GM18519 (cell line): ENCODE data around the gene ARRB2.
"Not testable (repeated sequence)": the region's sequence is repeated elsewhere in the genome, so short reads cannot be mapped to it uniquely, and the experiment has no call there.

Experiments
- ATAC-seq: cut with Tn5 transposase; IDR thresholded peaks from one replicate; pipeline ENCODE4 v1.9.1; 2021; ENCODE audit warnings: mild to moderate bottlenecking, moderate library complexity; ENCODE audit not compliant: unreplicated experiment, low FRiP score

The ARRB2 gene

DNA sequence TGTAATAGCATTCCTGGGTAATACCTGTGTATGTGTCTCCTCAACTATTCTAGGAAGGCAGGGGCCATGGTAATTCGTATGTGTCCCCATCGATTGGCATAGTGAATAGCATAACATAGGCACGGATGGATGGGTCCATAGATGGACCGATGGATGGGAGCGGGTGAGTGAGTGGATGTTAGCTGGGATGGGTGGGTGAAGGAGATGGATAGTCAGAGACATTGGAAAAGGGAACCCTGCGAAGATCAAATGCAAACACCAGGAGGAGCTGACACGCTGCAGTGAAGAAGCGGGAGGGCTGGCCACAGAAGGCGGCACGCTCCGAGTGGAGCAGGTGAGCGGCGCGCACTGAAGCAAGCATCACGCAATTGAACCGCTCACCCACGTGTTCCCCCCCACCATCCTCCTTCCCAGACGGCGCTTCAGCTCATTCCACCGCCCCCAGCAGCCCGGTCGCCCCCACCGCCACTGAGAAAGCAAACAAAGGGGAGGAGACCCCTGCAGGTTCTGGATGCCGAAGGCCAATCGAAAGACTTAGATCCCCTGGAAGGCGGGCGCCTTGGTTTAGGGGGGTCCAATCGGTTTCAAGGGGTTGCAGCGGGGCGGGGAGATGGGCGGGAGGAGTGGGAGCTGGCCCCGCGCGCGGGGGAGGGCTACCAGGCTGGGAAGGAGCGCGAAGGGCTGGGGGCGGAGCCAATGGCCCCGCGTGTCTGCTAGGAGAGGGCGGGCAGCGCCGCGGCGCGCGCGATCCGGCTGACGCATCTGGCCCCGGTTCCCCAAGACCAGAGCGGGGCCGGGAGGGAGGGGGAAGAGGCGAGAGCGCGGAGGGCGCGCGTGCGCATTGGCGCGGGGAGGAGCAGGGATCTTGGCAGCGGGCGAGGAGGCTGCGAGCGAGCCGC is at the start of gene ARRB2:
TSS of gene ARRB2 (plus strand) at position 839 of the 899 bp plus-strand sequence. CDS start 90 bp downstream, outside the sequence.
- ATAC-seq, result peak; percentile 71

DNA sequence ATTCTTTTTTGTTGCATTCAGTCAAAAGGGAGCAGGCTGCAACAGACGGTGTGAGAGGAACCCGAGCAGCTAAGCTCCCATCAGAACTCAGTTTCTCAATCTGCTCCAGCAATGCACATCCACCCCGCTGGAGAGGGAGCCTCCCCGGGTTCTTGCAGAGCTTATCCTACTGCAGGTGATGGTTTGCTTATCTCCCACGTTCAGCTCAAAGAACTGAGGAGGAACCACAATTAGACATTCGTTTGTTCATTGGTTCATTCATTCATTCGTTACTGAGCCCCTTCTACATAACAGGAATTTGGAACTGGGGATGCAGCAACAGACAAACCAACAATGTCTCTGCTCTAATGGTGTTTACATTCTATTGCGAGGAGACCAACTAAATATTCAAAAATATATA is 46.7 kb upstream of the ARRB2 start:
- ATAC-seq, result no peak

DNA sequence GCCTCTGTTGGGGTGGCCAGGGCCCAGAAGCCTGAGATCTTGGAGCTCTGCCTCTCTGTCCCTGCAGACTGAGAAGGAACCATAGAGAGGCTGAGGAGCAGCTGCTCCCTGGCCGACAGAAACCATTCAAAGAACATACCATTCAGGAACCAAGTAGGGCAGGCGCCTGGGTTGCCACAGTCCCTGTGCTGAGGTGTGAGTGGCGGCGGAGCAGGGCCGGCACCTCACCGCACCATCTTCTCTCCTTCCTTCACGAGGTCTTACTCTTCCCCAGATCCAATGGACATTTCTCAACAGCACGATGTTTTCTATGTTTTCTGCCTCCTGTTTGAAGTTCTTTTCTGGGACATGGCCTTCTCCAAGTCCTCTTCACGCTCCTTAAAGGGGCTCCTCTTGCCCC is 46.2 kb upstream of the ARRB2 start:
- ATAC-seq, result no peak

DNA sequence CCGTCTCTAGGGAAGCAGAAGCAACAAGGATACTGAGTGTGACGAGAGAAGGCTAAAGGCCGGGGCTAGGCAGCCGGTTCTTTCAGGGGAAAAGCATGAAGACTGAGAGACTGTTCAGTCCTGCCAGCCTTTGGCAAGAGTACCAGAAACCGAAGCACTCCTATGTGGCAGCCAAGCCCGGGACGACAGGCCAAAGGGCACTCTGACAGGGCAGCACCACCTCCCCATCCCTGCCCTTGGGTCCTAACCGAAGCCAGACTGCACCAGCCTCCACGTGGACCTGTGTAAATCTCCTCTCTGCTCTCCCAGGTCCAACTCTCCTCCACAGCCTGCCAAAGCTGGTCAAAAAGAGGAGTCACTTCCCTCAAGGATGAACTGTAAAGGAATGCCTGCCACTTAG is 45.4 kb upstream of the ARRB2 start:
- no peak for ATAC-seq

DNA sequence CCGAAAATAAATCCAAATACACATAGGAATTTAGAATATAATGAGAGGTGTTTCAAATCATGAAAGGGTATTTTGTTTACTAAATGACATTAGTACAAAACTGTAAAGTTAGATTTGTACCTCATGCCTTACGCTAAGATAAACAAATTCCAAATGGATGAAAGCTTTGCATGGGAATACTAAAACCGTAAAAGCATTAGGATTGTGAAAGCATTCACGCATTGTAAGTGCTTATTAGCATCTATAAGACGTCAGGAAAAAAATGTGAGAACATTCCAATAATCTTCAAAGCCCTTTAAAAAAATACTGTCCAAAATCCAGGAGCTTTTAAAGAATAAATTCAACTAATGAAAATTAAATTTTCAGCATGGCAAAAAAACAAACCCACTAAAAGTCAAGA is 44.1 kb upstream of the ARRB2 start:
- ATAC-seq, result no peak

DNA sequence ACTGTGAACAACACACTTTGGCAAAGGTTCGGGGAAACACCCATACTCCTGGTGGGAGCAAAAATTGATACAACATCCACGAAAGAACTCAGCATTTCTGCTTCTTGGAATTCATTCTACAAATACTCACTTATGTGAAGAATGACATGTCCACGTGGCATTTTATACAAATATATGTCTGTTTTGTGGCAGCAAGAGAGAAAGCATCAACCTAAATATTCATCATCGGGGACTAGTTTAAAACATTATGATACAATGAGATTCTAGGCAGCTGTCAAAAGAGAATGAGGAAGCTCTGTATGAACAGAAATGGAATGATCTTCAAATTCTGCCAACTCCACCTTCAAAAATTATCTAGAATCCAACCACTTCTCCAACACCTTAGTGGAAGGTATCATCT is 43.3 kb upstream of the ARRB2 start:
- ATAC-seq, result no peak

DNA sequence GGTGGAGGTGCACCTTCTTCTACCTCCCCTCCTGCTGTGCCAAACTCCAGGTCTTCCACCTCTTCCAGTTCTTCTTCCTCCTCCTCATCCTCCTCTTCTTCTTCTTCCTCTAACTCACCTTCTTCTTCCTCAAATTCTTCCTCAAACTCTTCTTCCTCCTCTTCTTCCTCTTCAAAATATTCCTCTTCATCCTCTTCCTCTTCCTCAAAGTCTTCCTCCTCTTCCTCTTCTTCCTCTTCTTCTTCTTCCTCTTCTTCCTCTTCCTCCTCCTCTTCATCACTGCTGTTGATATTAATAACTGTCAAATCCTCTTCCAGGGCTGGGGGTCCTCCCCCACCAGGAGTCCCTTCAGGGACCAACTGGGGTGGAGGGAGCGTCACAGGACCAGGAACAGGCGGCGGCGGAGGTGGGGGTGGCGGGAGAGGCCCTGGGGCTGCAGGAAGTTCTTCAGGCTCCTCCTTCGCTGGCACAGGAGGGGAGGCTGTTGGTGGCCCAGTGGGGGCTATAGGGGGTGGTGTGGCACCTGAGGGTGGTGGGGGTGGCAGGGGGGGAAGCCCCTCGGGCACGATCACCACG is 38.3 kb upstream of the ARRB2 start:
- no peak for ATAC-seq

DNA sequence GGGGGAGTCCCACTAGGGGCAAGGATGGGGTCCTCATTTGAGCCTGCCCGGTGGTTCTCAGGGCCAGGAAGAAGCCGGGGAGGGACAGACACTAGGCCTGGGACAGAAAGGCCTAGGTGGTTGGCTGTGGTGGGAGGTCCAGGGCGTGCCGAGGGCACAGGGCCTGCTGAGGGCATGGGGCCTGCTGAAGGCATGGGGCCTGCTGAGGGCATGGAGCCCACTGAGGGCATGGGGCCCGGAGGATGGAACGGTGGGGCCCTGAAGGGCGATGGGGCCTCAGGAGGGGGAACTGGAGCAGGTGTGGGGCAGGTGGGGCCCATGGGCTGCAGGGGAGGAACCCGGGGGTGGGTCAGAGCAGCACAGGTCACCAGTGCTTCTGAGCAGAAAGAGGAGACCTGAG is 37.7 kb upstream of the ARRB2 start:
- no peak for ATAC-seq

DNA sequence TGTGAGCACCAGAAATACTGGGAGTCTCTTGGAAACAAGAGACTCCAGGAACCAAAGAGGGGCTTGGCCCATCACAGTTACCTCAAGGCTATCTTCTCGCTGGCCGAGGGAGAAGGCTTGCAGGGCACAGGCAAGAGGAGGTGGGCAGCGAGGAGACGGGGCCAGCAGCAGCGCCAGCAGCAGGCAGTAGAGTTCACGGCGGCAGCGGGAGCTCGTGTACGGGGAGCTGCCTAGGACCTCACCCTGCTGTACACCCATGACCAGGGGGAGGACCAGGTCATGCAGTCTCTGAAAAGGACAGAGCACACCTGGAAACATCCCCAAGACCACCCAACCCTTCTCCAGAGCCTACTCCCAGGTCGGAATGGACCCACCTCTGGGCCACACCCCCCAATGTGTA is 37.3 kb upstream of the ARRB2 start:
- ATAC-seq, result no peak

DNA sequence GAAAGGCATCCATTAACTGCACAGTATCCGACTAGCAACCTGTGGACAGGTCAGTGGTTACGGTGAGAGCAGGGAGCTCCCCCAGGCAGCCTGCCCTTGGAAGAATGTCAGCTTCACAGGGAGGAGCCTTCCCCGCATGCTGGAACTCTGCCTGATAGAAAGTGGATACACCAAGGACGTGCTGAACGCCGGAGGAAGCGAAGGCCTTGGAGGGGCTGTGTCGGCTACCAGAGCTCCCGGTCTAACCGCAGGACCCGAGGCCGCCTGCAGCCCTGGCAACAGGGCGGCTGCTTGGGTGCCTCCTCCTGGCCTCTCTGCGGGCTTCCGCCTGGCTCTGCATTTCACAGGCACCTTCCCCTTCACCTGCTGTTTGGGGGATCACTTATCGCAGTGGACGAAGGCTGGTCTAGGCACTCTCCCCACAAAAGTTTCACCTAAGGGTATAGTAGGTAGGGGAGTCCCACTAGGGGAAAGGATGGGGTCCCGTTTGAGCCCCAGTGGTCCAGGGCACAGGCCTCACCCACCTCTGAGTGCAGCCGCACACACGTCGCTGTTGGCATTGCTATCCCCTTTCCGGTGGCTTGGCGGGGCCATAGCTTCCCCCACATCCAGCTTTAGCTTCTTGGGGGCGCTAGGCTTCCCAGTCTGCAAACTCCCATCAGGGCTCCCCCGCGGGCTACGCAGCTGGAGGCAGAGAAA is 36.3 kb upstream of the ARRB2 start:
- no peak for ATAC-seq

DNA sequence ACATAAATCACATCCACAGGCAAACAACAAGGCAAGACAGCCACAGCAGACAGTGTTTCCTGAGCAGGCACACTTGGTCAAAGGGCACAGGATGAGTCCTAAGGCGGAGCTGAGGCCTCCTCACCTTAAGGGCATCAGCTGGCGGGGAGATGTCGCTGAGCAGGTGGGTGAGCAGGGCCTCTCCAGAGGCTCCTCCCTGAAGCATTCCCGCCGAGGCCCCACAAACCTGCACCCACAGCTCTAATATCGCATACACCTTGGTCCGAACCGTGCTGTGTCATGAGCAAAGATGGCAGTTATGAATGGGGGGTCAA is 35.8 kb upstream of the ARRB2 start:
- ATAC-seq, result no peak

DNA sequence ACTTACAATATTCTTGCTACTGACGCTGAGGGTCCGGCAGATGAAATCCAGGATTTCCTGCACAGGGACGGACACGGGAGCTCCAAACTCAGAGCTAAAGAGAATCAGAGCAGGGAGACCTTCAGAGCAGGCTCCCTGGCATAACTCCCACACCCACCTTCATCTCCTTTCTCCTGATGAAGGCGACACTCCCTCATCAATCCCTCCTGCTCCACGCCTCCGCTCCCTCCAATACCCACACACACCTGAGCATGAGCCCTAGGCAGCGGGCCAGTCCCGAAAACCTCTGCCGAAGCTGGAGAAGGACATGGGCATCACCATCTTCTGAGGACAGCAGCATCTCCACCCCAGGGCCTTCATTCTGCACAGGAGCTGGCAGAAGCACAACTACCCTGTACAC is 34.6 kb upstream of the ARRB2 start:
- ATAC-seq, result no peak

DNA sequence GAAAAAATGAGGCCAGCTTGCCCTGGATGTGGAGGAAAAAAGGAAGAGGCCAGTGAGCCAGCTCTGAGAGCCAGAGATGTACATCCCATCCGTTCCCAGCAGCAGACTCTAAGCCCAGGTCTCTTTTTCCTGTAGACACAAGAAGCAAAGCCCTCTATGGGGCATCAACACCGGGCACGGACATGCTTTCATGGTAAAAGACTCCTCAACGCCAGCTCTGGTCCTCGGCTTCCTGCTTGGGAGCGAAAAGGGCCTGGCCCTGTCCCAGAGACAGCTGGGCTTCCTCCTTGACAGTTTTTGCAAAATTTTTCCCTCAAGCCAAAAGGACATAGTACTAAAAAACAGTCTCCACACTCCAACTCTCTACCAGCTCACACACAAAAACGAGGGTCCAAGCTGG is 33.6 kb upstream of the ARRB2 start:
- ATAC-seq, result no peak

DNA sequence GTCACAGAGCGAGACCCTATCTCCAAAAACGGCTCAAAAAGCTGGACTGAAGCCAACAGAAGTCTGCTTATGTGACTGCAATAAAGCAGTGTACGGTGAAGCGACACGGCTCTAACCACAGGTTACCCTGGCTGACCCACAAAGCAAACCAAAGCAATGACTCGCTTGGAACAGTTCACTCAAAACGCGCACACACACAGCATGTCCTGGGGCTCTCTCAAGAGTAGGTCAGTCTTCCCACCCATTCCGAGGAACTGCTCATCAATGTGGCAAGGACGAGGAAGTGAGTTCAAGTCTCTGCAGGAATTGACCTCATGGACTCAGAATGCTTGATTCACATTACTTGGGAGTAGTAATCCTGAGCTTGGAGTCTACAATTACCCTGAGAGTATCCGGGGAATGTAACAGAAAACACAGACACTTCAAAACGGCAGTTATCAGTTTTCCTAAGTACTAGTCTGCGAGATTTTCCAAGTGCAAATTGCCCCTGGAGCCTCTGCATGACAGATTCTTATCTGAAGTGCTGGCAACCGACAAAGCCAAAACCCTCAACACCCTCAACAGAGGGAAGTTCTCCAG is 31.9 kb upstream of the ARRB2 start:
- no peak for ATAC-seq

DNA sequence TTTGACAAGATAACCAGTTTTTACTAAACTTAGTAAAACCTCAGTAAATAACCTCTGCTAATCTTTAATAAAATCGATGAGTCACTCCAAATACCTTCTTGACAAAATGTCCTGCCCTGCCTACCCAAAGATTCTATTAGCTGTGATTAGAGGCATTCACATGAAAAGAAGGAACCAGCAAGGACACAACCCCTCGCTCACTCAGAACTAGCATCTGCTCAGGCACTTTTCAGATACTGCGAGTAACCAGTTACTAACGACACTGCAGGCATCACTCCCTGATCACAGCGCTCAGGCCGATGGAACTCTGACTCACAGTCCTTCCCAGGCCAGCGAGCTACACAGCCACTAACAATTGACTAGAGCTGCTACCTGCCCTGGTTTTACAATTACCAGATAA is 30.8 kb upstream of the ARRB2 start:
- ATAC-seq, result no peak

DNA sequence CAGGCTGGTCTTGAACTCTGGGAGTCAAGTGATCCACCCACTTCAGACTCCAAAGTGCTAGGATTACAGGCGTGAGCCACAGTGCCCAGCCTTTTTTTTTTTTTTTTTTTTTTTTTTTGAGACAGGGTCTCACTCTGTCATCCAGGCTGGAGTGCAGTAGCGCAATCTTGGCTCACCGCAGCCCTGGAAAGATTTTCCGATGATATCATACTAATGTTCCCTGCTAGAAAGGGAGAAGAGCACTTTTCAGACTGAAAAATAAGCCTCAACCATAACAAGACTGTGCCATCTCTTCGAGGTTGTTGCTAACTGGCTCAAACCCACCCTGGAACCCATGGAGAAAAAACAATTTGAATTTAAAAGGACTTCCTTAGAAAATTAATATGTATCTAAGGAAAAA is 26.7 kb upstream of the ARRB2 start:
- ATAC-seq, result not testable (repeated sequence)

DNA sequence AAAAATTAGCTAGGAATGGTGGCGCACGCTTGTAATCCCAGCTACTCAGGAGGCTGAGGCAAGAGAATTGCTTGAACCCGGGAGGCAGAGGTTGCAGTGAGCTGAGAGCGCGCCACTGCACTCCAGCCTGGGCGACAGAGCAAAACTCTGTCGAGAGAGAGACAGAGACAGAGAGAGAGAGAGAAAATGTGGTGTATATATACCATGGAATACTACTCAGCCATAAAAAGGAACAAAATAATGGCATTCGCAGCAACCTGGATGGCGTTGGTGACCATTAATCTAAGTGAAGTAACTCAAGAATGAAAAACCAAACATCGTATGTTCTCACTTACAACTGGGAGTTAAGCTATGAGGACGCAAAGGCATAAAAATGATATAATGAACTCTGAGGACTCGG is 20.6 kb upstream of the ARRB2 start:
- ATAC-seq, result not testable (repeated sequence)

DNA sequence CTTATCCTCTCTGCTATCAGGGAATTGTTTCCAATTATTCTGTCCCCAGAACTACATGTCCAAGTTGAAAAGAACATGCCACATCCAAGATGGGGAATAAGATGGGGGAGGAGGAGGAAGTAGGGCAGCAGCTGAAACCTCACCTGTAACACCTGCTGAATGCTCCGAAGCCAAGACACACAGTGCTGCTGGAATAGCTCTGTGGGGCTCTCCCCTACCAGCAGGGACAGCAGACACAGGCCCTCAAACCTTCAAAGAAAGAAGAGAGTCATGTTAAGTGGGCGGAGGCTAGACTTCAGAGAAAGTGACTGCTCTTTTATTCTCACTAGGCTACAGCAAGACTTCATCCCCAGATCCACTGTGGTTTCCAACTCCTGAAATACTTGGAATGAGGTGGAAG is 19.7 kb upstream of the ARRB2 start:
- no peak for ATAC-seq

DNA sequence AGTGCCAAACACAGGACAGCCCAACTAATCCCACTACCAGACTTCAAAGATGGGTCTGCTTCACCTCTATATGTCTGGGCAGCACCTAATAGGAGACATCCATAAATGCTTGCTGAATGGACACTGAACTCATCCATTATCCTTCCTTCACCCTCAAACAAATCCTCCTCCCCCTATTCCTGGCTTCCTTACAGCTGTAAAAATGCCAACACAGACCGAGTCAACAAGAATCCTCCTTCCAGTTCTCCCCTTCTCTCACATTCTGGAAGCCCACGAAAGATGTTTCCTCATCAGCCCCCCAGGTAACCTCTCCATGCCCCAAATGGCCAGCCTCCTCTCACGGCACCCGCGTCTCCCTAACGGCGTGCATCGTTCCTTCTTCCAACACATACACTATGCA is 18.7 kb upstream of the ARRB2 start:
- no peak for ATAC-seq

DNA sequence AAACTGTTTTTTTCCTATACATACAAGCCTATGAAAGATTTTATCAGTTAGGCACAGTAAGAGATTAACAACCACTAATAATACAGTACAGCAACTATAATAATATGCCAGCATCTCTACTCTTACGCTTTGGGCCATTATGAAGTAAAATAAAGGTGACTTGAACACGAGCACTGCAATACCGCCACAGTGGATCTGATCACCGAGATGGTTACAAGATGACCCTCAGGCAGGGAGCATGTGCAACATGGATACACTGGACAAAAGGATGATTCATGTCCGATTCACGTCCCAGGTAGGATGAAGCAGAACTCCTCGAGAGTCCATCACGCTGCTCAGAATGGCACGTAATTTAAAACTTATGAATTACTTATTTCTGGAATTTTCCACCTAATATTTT is 17.0 kb upstream of the ARRB2 start:
- no peak for ATAC-seq

DNA sequence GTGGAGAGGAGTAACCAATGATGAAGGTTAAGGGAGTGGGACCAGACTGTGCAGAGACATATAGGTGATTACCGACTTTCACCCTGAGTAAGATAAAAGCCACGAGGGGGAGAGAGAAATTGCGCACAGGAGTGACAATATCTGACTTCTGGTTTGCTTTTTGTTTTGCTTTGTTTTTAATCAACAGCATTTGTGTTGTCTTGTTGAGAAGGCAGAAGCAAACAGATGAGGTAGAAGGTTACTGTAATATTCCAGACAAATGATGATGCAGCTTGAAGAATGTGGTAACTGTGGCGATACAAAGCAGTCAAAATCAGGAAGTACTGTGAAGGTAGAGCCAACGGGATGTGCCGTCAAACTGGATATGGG is 14.0 kb upstream of the ARRB2 start:
- no peak for ATAC-seq
